ENCODE data around the gene SYNE1.
"Not testable (repeated sequence)": the region's sequence is repeated elsewhere in the genome, so short reads cannot be mapped to it uniquely, and the experiment has no call there.

SYNE1 gene

GRCh38 chr6:152490971-152491378, 146.2 kb downstream of the SYNE1 start:
- DNase-seq (ENCODE audit: low spot score): not testable (repeated sequence)

- DNase-seq (ENCODE audit: low spot score): no peak
Observed at GRCh38 chr6:152484806-152485205, 152.4 kb downstream of the SYNE1 start.

GRCh38 chr6:152482289-152482688, 154.9 kb downstream of the SYNE1 start:
- DNase-seq (ENCODE audit: low spot score): no peak

- no peak for DNase-seq (ENCODE audit: low spot score)
Observed at GRCh38 chr6:152478377-152479010, 158.7 kb downstream of the SYNE1 start.

GRCh38 chr6:152474354-152474753, 162.8 kb downstream of the SYNE1 start:
- no peak for DNase-seq (ENCODE audit: low spot score)

GRCh38 chr6:152472325-152472724, 164.8 kb downstream of the SYNE1 start:
- no peak for DNase-seq (ENCODE audit: low spot score)

GRCh38 chr6:152471456-152472265, 165.5 kb downstream of the SYNE1 start:
- no peak for DNase-seq (ENCODE audit: low spot score)

GRCh38 chr6:152463164-152463563, 174.0 kb downstream of the SYNE1 start:
- no peak for DNase-seq (ENCODE audit: low spot score)

- no peak for DNase-seq (ENCODE audit: low spot score)
Observed at GRCh38 chr6:152462716-152463115, 174.4 kb downstream of the SYNE1 start.

- no peak for DNase-seq (ENCODE audit: low spot score)
Observed at GRCh38 chr6:152461556-152461955, 175.6 kb downstream of the SYNE1 start.

GRCh38 chr6:152458648-152459644, 178.2 kb downstream of the SYNE1 start:
- DNase-seq (ENCODE audit: low spot score): no peak

GRCh38 chr6:152457949-152458624, 179.1 kb downstream of the SYNE1 start:
- no peak for DNase-seq (ENCODE audit: low spot score)

- no peak for DNase-seq (ENCODE audit: low spot score)
Observed at GRCh38 chr6:152454003-152454402, 183.2 kb downstream of the SYNE1 start.

- no peak for DNase-seq (ENCODE audit: low spot score)
Observed at GRCh38 chr6:152453421-152453820, 183.7 kb downstream of the SYNE1 start.

- DNase-seq (ENCODE audit: low spot score): no peak
Observed at GRCh38 chr6:152452639-152453038, 184.5 kb downstream of the SYNE1 start.

GRCh38 chr6:152450519-152450918, 186.6 kb downstream of the SYNE1 start:
- no peak for DNase-seq (ENCODE audit: low spot score)

- DNase-seq (ENCODE audit: low spot score): no peak
Observed at GRCh38 chr6:152441902-152442301, 195.3 kb downstream of the SYNE1 start.

- DNase-seq (ENCODE audit: low spot score): no peak
Observed at GRCh38 chr6:152435816-152436215, 201.3 kb downstream of the SYNE1 start.

- no peak for DNase-seq (ENCODE audit: low spot score)
Observed at GRCh38 chr6:152432758-152433157, 204.4 kb downstream of the SYNE1 start.

- DNase-seq (ENCODE audit: low spot score): peak; percentile 53
Observed at GRCh38 chr6:152428126-152428525, 209.0 kb downstream of the SYNE1 start.

GRCh38 chr6:152426276-152426675, 210.9 kb downstream of the SYNE1 start:
- DNase-seq (ENCODE audit: low spot score): no peak
